Measurements from ENCODE around the gene SLC16A12.

SLC16A12 gene

GRCh38 chr10:89505640-89506275 is 29.6 kb downstream of the SLC16A12 start:
- FAIRE-seq, result no peak

DNA sequence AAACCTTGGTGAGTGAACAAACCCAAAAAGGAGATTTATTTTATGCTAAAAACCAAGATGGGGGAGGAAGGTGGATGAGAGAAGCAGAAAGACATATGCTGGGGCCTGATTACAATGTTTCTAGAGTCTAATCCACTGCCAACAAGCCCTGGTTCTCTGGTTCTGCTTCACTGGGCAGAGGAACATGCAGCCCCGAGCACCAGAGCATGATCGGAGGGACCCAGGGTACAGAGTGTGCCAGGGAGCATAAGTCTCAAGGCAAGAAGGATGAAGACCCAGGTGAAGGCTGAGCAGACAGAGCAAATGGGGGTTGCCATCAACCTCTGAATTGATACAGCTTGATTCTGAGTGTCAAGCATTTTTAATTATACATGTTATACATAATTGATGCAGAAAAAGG is 30.7 kb downstream of the SLC16A12 start:
- FAIRE-seq, result no peak

- no peak for FAIRE-seq
Measured at GRCh38 chr10:89503652-89504370, 31.6 kb downstream of the SLC16A12 start.

- no peak for FAIRE-seq
Measured at GRCh38 chr10:89503151-89503550, 32.2 kb downstream of the SLC16A12 start.

GRCh38 chr10:89502549-89502948 is 32.8 kb downstream of the SLC16A12 start:
- FAIRE-seq, result no peak

GRCh38 chr10:89494575-89494974 is 40.8 kb downstream of the SLC16A12 start:
- FAIRE-seq, result no peak

DNA sequence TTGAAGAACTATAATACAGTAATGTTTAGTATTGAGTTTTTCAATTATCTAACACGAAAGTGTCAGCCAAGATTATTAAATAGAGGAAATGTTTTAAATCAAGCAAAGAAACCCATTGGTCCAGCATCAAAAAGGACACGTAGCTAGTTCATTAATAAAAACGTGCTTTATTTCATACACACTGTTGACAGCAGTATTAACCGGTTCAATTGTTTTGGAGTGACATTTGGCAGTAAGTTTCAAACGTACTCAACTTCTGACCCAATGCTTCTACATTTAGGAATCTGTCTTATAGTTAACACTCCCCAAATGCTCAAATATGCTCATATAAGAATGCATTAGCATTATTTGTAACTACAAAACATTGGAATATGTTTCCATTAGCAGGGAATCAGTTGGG is 41.3 kb downstream of the SLC16A12 start:
- no peak for FAIRE-seq

DNA sequence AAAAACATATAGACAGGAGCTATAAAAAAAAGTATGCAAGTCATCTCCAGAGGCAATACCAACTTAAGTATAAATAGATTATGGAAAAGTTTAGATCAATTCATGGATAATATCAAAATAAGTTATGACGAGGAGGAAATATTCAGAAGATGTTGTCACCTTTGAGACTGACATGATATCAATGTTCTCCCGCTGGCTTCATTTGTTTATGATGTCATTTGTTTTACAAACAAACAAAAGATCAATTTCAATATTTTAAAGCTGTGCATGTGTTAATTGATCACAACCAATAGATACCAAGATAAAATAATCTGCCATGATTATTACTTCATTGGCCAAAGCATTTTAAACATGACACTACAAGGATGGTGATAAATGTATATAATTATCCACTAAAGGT is 43.5 kb downstream of the SLC16A12 start:
- FAIRE-seq, result no peak

GRCh38 chr10:89490596-89491335 is 44.6 kb downstream of the SLC16A12 start:
- no peak for FAIRE-seq

DNA sequence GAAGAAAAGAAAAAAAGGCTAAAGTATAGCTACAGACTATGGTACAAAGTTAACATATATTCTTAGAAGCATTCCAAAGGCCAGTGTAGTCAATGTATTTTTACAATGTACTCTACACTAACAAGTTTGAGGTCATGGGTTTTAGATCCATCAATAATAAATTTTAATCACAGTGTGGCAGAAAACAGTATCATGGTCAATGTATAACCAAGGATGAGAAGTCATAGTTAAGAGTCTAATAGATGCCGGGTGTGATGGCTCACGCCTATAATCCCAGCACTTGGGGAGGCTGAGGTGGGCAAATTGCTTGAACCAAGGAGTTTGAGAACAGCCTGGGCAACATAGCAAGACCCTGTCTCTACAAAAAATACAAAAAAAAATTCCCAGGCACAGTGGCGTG is 53.1 kb downstream of the SLC16A12 start:
- FAIRE-seq, result no peak

- FAIRE-seq, result no peak
Measured at GRCh38 chr10:89481662-89482061, 53.7 kb downstream of the SLC16A12 start.

DNA sequence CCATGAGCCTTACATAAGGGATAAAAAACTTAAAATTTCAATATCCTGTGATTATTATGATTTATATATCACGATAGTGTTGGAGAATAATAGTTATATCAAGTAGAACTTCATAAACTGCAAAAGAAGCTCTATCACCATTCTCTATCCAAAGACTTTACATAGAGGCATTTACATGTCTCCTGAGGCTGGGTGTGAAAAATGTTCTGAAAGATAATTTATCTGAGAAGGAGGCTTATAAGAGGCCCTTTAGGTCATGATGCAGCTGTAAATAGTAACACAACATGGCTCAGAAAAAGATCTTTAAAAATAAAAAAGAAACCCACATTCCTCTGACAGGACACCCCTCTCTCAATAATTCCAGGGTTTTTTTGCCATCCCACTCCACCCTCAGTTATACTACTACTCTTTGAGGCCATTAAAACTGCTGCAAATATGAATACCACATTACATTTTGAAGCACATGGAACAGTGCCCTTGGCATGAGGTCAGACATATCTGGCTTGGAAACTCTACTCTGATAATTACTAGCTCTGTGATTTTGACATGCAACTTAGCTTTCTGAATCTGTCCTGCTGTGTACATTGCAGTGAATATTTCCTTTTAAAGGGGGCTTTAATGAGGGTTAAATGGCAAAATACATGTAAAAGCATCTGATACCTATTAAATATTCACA is 55.5 kb downstream of the SLC16A12 start:
- no peak for FAIRE-seq

GRCh38 chr10:89478739-89479654 is 56.4 kb downstream of the SLC16A12 start:
- FAIRE-seq, result no peak

DNA sequence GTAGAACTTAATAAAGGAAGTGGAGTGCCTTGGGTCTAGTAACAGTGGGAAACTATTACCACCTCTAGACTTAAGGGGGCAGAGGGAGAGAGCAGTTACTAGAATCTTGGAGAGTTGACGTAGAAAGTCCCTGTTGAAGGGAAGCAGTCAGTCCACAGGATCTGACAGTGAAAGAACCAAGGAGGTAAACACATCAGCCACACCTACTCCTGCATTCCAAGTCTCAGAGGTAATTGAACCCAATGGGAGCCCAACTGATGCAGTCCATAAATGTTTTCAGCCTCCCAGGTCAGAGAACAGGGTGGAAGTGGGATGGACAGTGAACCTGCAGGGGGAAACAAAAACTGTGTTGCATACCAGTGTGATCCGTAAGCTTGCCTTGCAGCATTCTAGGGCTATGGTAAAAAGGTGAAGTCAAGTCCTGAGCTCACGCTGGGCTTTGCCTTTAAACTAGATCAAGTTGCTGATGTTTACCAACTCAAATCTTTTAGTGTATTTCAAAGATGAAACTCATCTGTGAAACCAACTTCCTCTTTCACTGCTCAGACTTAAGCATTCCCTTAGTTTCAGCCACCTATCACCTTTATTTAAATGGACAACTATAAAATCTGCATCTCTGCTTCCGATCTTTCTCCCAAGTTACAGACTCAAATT is 57.2 kb downstream of the SLC16A12 start:
- FAIRE-seq, result no peak

- FAIRE-seq, result no peak
Measured at GRCh38 chr10:89476150-89476549, 59.2 kb downstream of the SLC16A12 start.

DNA sequence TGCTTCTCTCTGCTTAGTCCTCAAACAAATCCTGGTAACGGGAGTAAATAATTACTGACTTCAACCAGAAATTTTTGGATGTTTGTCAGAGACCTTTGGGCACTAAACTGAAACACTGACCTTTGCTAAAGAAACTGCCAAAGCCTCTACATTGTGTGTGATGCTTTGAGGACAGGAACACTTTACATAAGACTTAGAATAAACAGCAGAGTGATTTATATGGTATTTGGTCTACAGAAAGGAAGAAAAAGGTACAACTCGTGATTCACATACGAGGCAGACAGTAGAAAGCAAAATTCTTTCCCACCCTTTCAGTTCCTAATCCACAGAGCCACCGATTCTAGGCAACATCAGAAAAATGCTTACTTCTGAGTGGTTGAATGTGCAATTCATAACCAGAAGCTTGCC is 59.8 kb downstream of the SLC16A12 start:
- FAIRE-seq, result no peak

- FAIRE-seq, result no peak
Measured at GRCh38 chr10:89475125-89475524, 60.3 kb downstream of the SLC16A12 start.

DNA sequence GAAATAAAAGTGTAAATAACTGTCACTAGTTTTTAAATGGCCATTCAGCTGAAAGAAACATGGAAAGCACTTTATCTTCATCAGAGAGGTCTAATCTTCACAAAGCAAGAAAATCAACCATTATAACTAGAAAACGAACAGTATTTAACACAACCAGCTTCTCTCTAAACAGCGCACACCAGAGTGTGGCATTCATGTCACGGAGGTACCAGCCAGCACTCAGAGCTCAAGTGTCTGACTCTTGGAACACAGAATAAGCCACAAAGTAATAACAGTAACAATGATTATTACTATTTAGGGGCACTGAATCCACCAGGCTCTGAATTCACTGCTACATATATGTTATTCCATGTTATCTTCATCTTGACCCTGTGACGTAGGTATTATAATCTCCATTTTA is 60.9 kb downstream of the SLC16A12 start:
- no peak for FAIRE-seq

DNA sequence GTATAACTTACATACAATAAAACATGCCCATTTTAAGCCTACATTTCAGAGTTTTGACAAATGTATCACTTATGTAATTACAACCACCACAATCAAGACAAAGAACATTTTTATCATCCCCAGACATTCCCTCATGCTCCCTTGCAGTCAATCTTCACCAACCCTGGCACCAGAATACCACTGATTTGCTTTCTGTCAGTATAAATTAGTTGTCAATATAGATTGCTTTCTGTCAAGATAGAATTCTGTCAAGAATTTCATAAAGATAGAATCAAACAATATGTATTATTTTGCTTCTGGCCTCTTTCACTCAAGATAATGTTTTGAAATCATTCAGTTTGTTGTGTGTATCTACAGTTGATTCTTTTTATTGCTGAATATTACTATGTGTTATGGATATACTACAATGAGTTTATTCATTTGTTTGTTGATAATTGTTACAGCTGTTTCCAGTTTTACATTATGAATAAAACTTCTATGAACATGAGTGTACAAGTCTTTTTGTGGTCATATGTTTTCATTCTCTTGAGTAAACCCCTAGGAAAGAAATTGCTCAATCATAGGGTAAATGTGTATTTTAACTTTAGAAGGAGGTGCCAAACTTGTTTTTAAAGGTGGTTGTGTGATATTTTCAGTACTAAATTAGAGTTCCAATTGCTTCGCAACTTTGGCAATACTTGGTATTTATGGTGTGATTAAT is 64.1 kb downstream of the SLC16A12 start:
- no peak for FAIRE-seq

DNA sequence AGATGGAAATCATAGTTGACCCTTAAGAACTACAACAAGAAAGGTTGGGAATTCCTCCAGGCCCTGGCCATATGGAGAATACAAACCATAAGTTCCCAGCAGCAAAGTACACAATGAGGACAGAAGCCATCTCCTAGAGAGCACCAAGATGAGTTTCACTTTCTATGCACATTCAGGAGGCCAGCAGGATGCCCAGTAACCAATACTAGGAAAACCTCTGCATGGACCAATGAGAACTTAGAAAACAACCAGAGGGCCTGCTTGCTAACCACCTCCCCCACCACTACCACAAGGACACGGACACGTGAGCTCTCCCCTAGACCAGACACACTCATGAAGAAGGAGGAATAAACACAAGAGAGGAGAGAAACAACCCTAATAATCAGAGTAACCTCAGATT is 64.8 kb downstream of the SLC16A12 start:
- FAIRE-seq, result no peak

GRCh38 chr10:89469517-89469916 is 65.9 kb downstream of the SLC16A12 start:
- no peak for FAIRE-seq

All from TTC549 (cell line).